GM12878 (cell line): Measurements from ENCODE around the gene C1QL2. TPM values are rescaled to one million over a fixed set of nuclear protein-coding genes. Genes with fewer than 3 reads are reported as not detected.

Source experiments
- ATAC-seq: fragments of 200-7000 bp; cut with Tn5 transposase; 3 replicates; pipeline ENCODE4 v1.9.1; 2020; ENCODE audit warnings: mild to moderate bottlenecking, moderate library complexity
- BruUV-seq: library from RNA; stranded (reverse); fragments of 400-500 nt; replicated peaks from 2 replicates; lab custom pipeline; 2021; lab: Mats Ljungman, UMichigan
- CTCF ChIA-PET: fragments of 300-600 bp; sonication (Branson Sonifier 250); formaldehyde crosslinking; extraction: SDS; loops from one replicate; lab custom pipeline; 2021; ENCODE audit warnings: inconsistent platforms; lab: Yijun Ruan, JAX
- POLR2A ChIA-PET: fragments of 350-600 bp; formaldehyde crosslinking; extraction: SDS; loops from one replicate; lab custom pipeline; 2021; ENCODE audit warnings: inconsistent platforms; lab: Charles Lee
- RAD21 ChIA-PET: fragments of 300-600 bp; sonication (Branson Sonifier 250); formaldehyde crosslinking; loops from one replicate; lab custom pipeline; 2023; ENCODE audit warnings: antibody characterized with exemption; ENCODE audit not compliant: unreplicated experiment; lab: Charles Lee
- SMC1A ChIA-PET: fragments of 300-600 bp; sonication (Branson Sonifier 250); formaldehyde crosslinking; loops from one replicate; lab custom pipeline; 2023; ENCODE audit not compliant: unreplicated experiment, uncharacterized antibody; lab: Charles Lee
- DNase-seq: peaks from one replicate; pipeline ENCODE4 v3.0.0-alpha.2; 2011; ENCODE audit warnings: low read depth, low spot score
- FAIRE-seq: peaks from 3 replicates; lab custom pipeline; 2011; peaks lifted over from hg19 to GRCh38; lab: Jason Lieb, UNC
- H2AFZ ChIP-seq: 2 replicates; pipeline ENCODE4 v1.6.0; 2011; ENCODE audit warnings: low read depth, low read length, control low read depth; ENCODE audit not compliant: control insufficient read depth
- H3K27ac ChIP-seq: 2 replicates; pipeline ENCODE4 v1.5.1; 2011; ENCODE audit warnings: control low read depth; ENCODE audit not compliant: control insufficient read depth, insufficient read depth
- H3K27me3 ChIP-seq, 2 experiments: replicated peaks in 1 of 2; 2 replicates each; pipeline versions ENCODE4 v1.6.0 to v1.6.1; 2011; ENCODE audit warnings: low read length in 1 of 2; ENCODE audit not compliant: control insufficient read depth in 2 of 2, insufficient read depth in 2 of 2
- H3K36me3 ChIP-seq, 2 experiments: 2 replicates each; pipeline ENCODE4 v1.5.1; 2011; ENCODE audit warnings: low read length in 1 of 2; ENCODE audit not compliant: control insufficient read depth in 2 of 2, insufficient read depth in 2 of 2
- H3K4me1 ChIP-seq: 2 replicates; pipeline ENCODE4 v1.6.1; 2011; ENCODE audit warnings: mild to moderate bottlenecking, low read length, moderate library complexity, mixed read lengths; ENCODE audit not compliant: control insufficient read depth, insufficient read depth
- H3K4me2 ChIP-seq: 2 replicates; pipeline ENCODE4 v1.6.0; 2011; ENCODE audit warnings: control low read depth; ENCODE audit not compliant: control insufficient read depth, insufficient read depth
- H3K4me3 ChIP-seq: fragments of 200-600 bp; sonication (generic); 2 replicates; pipeline ENCODE4 v1.5.1; 2016
- H3K79me2 ChIP-seq: 2 replicates; pipeline ENCODE4 v1.6.0; 2011; ENCODE audit warnings: low read length; ENCODE audit not compliant: control insufficient read depth, insufficient read depth
- H3K9ac ChIP-seq: 2 replicates; pipeline ENCODE4 v1.8.0; 2011; ENCODE audit warnings: low read length, control low read depth, mixed read lengths; ENCODE audit not compliant: control insufficient read depth, insufficient read depth
- H3K9me3 ChIP-seq: replicated peaks from 3 replicates; pipeline ENCODE4 v1.5.1; 2011; ENCODE audit warnings: mild to moderate bottlenecking, low read length; ENCODE audit not compliant: control insufficient read depth, insufficient read depth
- H4K20me1 ChIP-seq: 2 replicates; pipeline ENCODE4 v1.6.0; 2011; ENCODE audit not compliant: control insufficient read depth, insufficient read depth
- CBFB ChIP-seq: IDR thresholded peaks from 2 replicates; pipeline ENCODE4 v1.6.1; 2016; ENCODE audit warnings: antibody characterized with exemption, low read depth
- CHD4 ChIP-seq: fragments of 200-600 bp; sonication (generic); IDR thresholded peaks from 2 replicates; pipeline ENCODE4 v1.6.1; 2016; ENCODE audit warnings: mild to moderate bottlenecking
- E4F1 ChIP-seq: fragments of 450-650 bp; IDR thresholded peaks from 2 replicates; pipeline ENCODE4 v1.6.1; 2018; ENCODE audit warnings: borderline replicate concordance, mild to moderate bottlenecking; ENCODE audit not compliant: partially characterized antibody
- ESRRA ChIP-seq: IDR thresholded peaks from 2 replicates; pipeline ENCODE4 v1.6.1; 2012; ENCODE audit warnings: mild to moderate bottlenecking, low read length, improper control_type of control experiment
- HDGF ChIP-seq: fragments of 450-650 bp; IDR thresholded peaks from 2 replicates; pipeline ENCODE4 v1.6.1; 2016; ENCODE audit warnings: antibody characterized with exemption
- JUNB ChIP-seq: IDR thresholded peaks from 2 replicates; pipeline ENCODE4 v1.6.1; 2016; ENCODE audit warnings: antibody characterized with exemption, mild to moderate bottlenecking
- MAX ChIP-seq: IDR thresholded peaks from 2 replicates; pipeline ENCODE4 v1.6.1; 2012; ENCODE audit warnings: low read depth, low read length, improper control_type of control experiment
- MLLT1 ChIP-seq: fragments of 450-650 bp; IDR thresholded peaks from 2 replicates; pipeline ENCODE4 v1.6.1; 2016; ENCODE audit warnings: mild to moderate bottlenecking
- MYC ChIP-seq: IDR thresholded peaks from 2 replicates; pipeline ENCODE4 v1.6.1; 2011; ENCODE audit warnings: mild to moderate bottlenecking, low read length, moderate library complexity, inconsistent platforms; ENCODE audit not compliant: insufficient read depth, insufficient replicate concordance, insufficient read length, severe bottlenecking
- NBN ChIP-seq: fragments of 450-650 bp; IDR thresholded peaks from 2 replicates; pipeline ENCODE4 v1.6.1; 2016
- NKRF ChIP-seq: fragments of 450-650 bp; conservative IDR thresholded peaks from 2 replicates; pipeline ENCODE4 v1.6.1; 2017; ENCODE audit warnings: mild to moderate bottlenecking, moderate library complexity
- NRF1 ChIP-seq: conservative IDR thresholded peaks from 2 replicates; pipeline ENCODE4 v1.6.1; 2011; ENCODE audit warnings: mild to moderate bottlenecking, low read depth, low read length, improper control_type of control experiment
- PAX5 ChIP-seq: IDR thresholded peaks from 2 replicates; pipeline ENCODE4 v1.6.1; 2011; ENCODE audit warnings: low read depth, low read length, borderline replicate concordance
- RCOR1 ChIP-seq: conservative IDR thresholded peaks from 2 replicates; pipeline ENCODE4 v1.6.1; 2012; ENCODE audit warnings: low read depth, low read length, improper control_type of control experiment
- SP1 ChIP-seq: IDR thresholded peaks from one replicate; pipeline ENCODE4 v1.6.1; 2011; ENCODE audit warnings: low read depth, low read length
- SREBF2 ChIP-seq: IDR thresholded peaks from 2 replicates; pipeline ENCODE4 v1.6.1; 2012; ENCODE audit warnings: mild to moderate bottlenecking, low read length
- USF1 ChIP-seq: IDR thresholded peaks from 2 replicates; pipeline ENCODE4 v1.6.1; 2011; ENCODE audit warnings: borderline replicate concordance, low read depth, mild to moderate bottlenecking, moderate library complexity, mixed read lengths, low read length; ENCODE audit not compliant: insufficient read depth; ENCODE audit errors: extremely low read length
- YY1 ChIP-seq: IDR thresholded peaks from 2 replicates; pipeline ENCODE4 v1.6.1; 2011; ENCODE audit warnings: low read depth, mild to moderate bottlenecking, low read length
- ZNF274 ChIP-seq: IDR thresholded peaks from one replicate; pipeline ENCODE4 v1.8.0; 2011; ENCODE audit not compliant: insufficient read length, insufficient read depth
- WGBS: methylation state at CpG from one replicate; pipeline ENCODE4 v1.1.6; 2016; ENCODE audit warnings: low lambda C conversion rate; ENCODE audit not compliant: insufficient replicate concordance, insufficient coverage; ENCODE audit errors: missing lambda C conversion rate; 5-methylcytosine and 5-hydroxymethylcytosine counted together
- in situ Hi-C: fragments of 300-500 bp; cut with MboI; formaldehyde crosslinking; loops from 9 replicates; pipeline ENCODE4 v1.14.3; 2018; ENCODE audit warnings: mixed read lengths
- intact Hi-C: fragments of 100-400 bp; cut with micrococcal nuclease; formaldehyde crosslinking; loops from one replicate; pipeline ENCODE4 v1.14.2; 2022; ENCODE audit not compliant: unreplicated experiment
- polyA plus RNA-seq, 11 experiments: library from polyadenylated mRNA; depleted of rRNA in 4 of 11; unstranded in 6 of 11; stranded (reverse) in 5 of 11; fragments of >200 nt; fragmentation: Nextera tagmentation in 4 of 11; fragmentation: Illumina TruSeq in 1 of 11; extraction: Ambion mirVana in 4 of 11; extraction: Trizol in 1 of 11; gene quantifications; 1 replicate in 1 of 11; 2 replicates in 10 of 11; pipeline versions ENCODE4 v1.2.1 to v1.2.3, GENCODE V29; 2011 to 2016; ENCODE audit warnings: inconsistent platforms in 2 of 11, missing spikeins in 2 of 11, low read depth in 1 of 11
- total RNA-seq, 4 experiments: library from RNA; depleted of rRNA in 3 of 4; stranded (reverse); fragments of >200 nt in 3 of 4; fragmentation: Illumina TruSeq in 1 of 4; extraction: Trizol in 1 of 4; gene quantifications; 2 replicates each; pipeline versions ENCODE4 v1.2.1 to v1.2.3, GENCODE V29; 2013 to 2021

C1QL2 gene
- total and polyA plus RNA-seq, 10 of the 15 experiments (the other 5 are each of a cell fraction or from before 2014, with no cell fraction given), result not detected

GRCh38 chr2:119205001-119205706, 46.6 kb upstream of the C1QL2 start:
- ChIA-PET POLR2A (no interaction called here), RAD21 (no interaction called here), SMC1A (no interaction called here), CTCF (no interaction called here)
- Histone ChIP-seq H2AFZ (no peak overlapping the region), H3K27ac (no peak overlapping the region), H3K27me3 (peaks cover 0 to 7% of the 10 kb centered on the region in 2 experiments; a peak in 2 of 4 replicates), H3K36me3 (no peaks in the 10 kb centered on the region), H3K4me1 (peaks cover 3% of the 10 kb centered on the region; the same call in 1 of the 2 replicates), H3K9me3 (no peaks in the 10 kb centered on the region), H3K9ac (no peak overlapping the region), H3K4me3 (no peak overlapping the region), H4K20me1 (no peaks in the 10 kb centered on the region), H3K4me2 (no peak overlapping the region), H3K79me2 (no peaks in the 10 kb centered on the region)
- DNase-seq (no peak), ATAC-seq (no peak), FAIRE-seq (no peak)
- WGBS, result 49% methylated on average over 13 of the region's 13 CpGs
- in situ Hi-C loops (no loop called here), intact Hi-C loops (no loop called here)
- no TSS peak for BruUV-seq
- TF ChIP-seq NBN, result no peak
- no peak for TF ChIP-seq SP1
- no peak for TF ChIP-seq ZNF274
- no peak for TF ChIP-seq MAX
- no peak for TF ChIP-seq PAX5
- TF ChIP-seq E4F1, result no peak
- TF ChIP-seq NKRF, result no peak
- no peak for TF ChIP-seq MYC
- TF ChIP-seq CBFB, result no peak
- no peak for TF ChIP-seq HDGF
- no peak for TF ChIP-seq ESRRA
- TF ChIP-seq RCOR1, result no peak
- no peak for TF ChIP-seq USF1
- TF ChIP-seq SREBF2, result no peak
- no peak for TF ChIP-seq NRF1
- no peak for TF ChIP-seq JUNB
- no peak for TF ChIP-seq CHD4
- no peak for TF ChIP-seq MLLT1
- TF ChIP-seq YY1, result no peak
